CD1c-positive myeloid dendritic cell (primary cell): ENCODE measurements around the gene GSE1.

Source experiments
- DNase-seq: peaks from one replicate; pipeline ENCODE4 v3.0.0-alpha.2; 2016; ENCODE audit errors: extremely low spot score

Gene GSE1

DNA sequence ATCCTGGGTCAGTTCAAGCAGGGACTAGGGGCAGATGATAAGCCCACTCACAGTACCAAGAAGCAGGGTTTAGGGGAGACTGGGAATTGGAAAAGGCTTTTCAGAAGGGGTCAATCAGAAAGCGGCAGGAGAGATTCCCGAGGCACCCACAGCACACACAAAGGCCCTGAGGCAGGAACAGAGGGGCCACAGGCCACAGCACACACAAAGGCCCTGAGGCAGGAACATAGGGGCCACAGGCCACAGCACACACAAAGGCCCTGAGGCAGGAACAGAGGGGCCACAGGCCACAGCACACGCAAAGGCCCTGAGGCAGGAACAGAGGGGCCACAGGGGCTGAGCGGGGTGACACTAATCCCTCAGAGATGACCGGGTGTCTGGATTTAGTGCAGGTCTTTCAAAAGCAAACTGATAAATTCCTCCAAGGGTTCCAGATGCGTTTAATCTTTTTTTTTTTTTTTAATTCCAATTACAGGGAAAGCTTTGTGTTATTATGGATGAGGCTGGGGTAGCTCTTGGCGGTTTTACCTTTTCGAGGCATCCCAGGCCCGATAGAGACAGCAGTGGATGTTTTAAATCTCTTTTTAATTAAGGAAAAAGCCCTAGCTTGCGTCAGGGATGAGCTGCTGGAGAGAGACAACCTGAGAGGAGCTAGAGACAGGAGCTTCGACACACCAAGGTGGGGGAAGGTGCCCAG lies 106.6 kb downstream of the GSE1 start:
- DNase-seq = no peak

DNA sequence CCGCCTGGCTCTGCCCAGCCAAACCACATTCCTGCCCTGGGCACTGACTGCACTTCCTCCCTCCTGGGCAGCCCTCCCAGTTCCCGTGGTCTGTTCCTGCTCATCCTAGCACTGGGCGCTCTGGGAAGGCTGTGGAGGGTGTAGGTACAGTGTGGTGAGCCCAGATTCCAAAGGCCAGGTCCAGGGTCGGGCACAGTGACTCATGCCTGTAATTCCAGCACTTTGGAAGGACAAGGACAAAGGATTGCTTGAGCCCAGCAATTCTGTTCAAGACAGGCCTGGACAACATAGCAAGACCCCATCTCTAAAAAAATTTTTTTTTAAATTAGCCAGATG lies 107.1 kb downstream of the GSE1 start:
- no peak for DNase-seq

DNA sequence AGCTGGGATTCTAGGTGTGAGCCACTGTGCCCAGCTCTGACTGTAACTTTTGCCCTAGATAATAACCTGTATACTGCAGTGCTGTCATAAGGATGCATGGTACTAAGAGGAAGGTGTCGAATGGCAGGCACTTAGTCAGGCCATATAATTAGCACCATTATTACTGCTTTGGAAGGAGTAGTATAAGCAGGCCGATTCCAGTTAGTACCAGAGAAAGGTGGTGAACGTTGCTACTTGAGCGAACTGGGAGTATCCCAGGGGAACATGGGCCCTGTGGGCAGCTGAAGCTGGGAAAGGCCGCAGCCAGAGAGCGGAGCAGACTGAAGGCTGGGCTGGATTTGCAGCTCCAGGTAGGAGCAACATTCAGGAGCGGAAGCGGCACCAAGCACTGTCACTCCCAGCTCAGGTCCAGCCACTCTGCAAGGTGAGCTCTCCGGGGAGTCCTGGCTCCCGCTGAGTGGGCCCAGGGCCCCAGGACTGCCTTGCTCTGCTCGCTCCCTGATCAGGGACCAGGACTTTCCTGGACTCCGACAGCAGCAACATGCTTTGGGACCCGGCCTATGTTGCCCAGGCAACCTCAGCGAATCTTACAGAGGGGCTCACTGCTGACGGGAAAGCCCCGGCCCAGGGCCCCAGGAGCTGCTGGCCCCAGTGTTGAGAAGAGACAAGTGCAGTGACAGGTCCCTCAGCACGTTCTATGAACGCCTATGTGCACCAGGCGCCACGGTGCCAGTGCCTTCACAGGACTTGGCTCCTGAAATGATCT lies 109.2 kb downstream of the GSE1 start:
- no peak for DNase-seq

DNA sequence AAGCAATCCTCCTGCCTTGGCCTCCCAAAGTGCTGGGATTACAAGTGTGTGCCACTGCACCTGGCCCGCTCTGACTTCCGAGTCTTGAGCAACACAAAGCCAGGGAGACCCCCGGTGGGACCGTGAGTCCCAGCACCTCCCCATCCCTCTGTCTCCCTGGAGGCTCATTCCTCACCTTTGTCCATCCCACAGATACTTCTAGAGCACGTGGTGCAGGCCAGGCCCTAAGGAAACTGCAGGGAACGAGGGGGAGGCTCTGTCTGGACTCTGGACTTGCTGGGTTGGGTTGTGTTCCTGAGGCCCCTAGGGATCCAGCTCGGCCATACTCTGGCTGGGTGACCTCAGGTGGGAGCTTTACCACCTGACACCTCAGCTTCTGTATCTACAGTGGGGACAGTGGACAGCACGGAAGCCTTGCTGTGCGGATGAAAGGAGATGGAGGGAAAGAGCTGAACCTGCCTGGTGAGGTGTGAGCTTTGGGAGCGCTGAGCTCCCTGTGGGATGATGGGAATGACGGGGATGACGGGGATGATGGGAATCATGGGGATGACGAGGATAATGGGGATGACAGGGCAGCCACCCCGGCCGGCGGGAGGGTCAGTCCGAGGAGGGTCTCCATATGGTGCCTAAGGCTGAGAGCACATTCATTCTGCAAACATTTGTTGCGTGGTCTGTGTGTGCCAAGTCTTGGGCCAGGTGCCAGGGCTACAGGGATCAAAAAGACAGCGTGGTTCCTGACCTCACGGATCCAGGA lies 111.2 kb downstream of the GSE1 start:
- DNase-seq = no peak

DNA sequence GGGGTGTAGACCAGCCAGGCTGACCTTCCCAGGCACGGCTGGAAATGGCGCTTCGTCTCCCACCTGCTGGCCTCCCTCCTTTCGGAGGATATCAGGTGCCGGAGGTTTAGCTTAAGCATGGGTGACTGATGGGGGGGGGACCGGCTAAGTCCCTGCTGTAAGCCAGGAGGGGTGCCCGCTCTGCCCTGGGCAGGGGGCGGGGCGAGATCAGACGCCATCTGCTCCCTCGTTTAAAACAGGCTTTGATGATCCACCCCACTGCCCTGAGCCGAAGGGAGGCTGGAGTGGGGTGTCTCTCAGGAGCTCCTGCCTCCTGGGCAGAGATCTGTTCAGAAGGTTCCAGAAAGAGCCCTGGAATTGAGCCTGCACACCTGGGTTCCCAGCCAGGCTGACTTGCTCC lies 111.8 kb downstream of the GSE1 start:
- DNase-seq = no peak
